Measurements from ENCODE around the gene STX8.

Gene STX8

GRCh38 chr17:9520649-9521048 lies 55.0 kb downstream of the STX8 start:
- no peak overlapping the region for H3K9ac ChIP-seq (ENCODE audit: low read length)
- H3K36me3 ChIP-seq (replicated peaks; ENCODE audit: low read depth, low read length) = no peaks in the 10 kb centered on the region
- no peak overlapping the region for H3K4me2 ChIP-seq (ENCODE audit: low read length)
- H3K27me3 ChIP-seq (ENCODE audit: low read depth, low read length) = no peaks in the 10 kb centered on the region
- H3K4me3 ChIP-seq (ENCODE audit: low read length) = no peak overlapping the region
- H4K20me1 ChIP-seq (ENCODE audit: insufficient read depth, low read length) = no peaks in the 10 kb centered on the region
- no peaks in the 10 kb centered on the region for H3K9me3 ChIP-seq (ENCODE audit: insufficient read depth, low read length)
- H3K4me1 ChIP-seq (ENCODE audit: low read length) = no peaks in the 10 kb centered on the region
- no peaks in the 10 kb centered on the region for H3K79me2 ChIP-seq (ENCODE audit: low read length)
- H2AFZ ChIP-seq (ENCODE audit: low read depth, low read length) = no peak overlapping the region
- no peak overlapping the region for H3K27ac ChIP-seq (ENCODE audit: low read length)
- no peak for TF ChIP-seq CTCF (IDR thresholded peaks at IDR 0.05; ENCODE audit: low read depth, low read length)
- TF ChIP-seq EZH2phosphoT487 (IDR thresholded peaks at IDR 0.05; ENCODE audit: low read depth) = no peak

GRCh38 chr17:9519583-9520272 lies 55.9 kb downstream of the STX8 start:
- Histone ChIP-seq H2AFZ (ENCODE audit: low read depth, low read length) (no peak overlapping the region), H3K36me3 (replicated peaks; ENCODE audit: low read depth, low read length) (no peaks in the 10 kb centered on the region), H4K20me1 (ENCODE audit: insufficient read depth, low read length) (no peaks in the 10 kb centered on the region), H3K79me2 (ENCODE audit: low read length) (no peaks in the 10 kb centered on the region), H3K27ac (ENCODE audit: low read length) (no peak overlapping the region), H3K9ac (ENCODE audit: low read length) (no peak overlapping the region), H3K4me3 (ENCODE audit: low read length) (no peak overlapping the region), H3K27me3 (ENCODE audit: low read depth, low read length) (no peaks in the 10 kb centered on the region), H3K9me3 (ENCODE audit: insufficient read depth, low read length) (no peaks in the 10 kb centered on the region), H3K4me2 (ENCODE audit: low read length) (no peak overlapping the region), H3K4me1 (ENCODE audit: low read length) (no peaks in the 10 kb centered on the region)
- no peak for TF ChIP-seq EZH2phosphoT487 (IDR thresholded peaks at IDR 0.05; ENCODE audit: low read depth)
- no peak for TF ChIP-seq CTCF (IDR thresholded peaks at IDR 0.05; ENCODE audit: low read depth, low read length)

- Histone ChIP-seq H2AFZ (ENCODE audit: low read depth, low read length) (no peak overlapping the region), H3K27me3 (ENCODE audit: low read depth, low read length) (no peaks in the 10 kb centered on the region), H3K36me3 (replicated peaks; ENCODE audit: low read depth, low read length) (no peaks in the 10 kb centered on the region), H3K79me2 (ENCODE audit: low read length) (no peaks in the 10 kb centered on the region), H4K20me1 (ENCODE audit: insufficient read depth, low read length) (no peaks in the 10 kb centered on the region), H3K4me1 (ENCODE audit: low read length) (no peaks in the 10 kb centered on the region), H3K9ac (ENCODE audit: low read length) (no peak overlapping the region), H3K9me3 (ENCODE audit: insufficient read depth, low read length) (no peaks in the 10 kb centered on the region), H3K27ac (ENCODE audit: low read length) (no peak overlapping the region), H3K4me2 (ENCODE audit: low read length) (no peak overlapping the region), H3K4me3 (ENCODE audit: low read length) (no peak overlapping the region)
- no peak for TF ChIP-seq CTCF (IDR thresholded peaks at IDR 0.05; ENCODE audit: low read depth, low read length)
- TF ChIP-seq EZH2phosphoT487 (IDR thresholded peaks at IDR 0.05; ENCODE audit: low read depth) = no peak
These were observed 58.2 kb downstream of the STX8 start for GRCh38 chr17:9517396-9517795.

GRCh38 chr17:9513266-9513665 lies 62.4 kb downstream of the STX8 start:
- Histone ChIP-seq H2AFZ (ENCODE audit: low read depth, low read length) (no peak overlapping the region), H3K9me3 (ENCODE audit: insufficient read depth, low read length) (no peaks in the 10 kb centered on the region), H3K4me3 (ENCODE audit: low read length) (no peak overlapping the region), H3K9ac (ENCODE audit: low read length) (no peak overlapping the region), H3K4me1 (ENCODE audit: low read length) (no peaks in the 10 kb centered on the region), H3K79me2 (ENCODE audit: low read length) (no peaks in the 10 kb centered on the region), H4K20me1 (ENCODE audit: insufficient read depth, low read length) (no peaks in the 10 kb centered on the region), H3K27ac (ENCODE audit: low read length) (no peak overlapping the region), H3K27me3 (ENCODE audit: low read depth, low read length) (no peaks in the 10 kb centered on the region), H3K36me3 (replicated peaks; ENCODE audit: low read depth, low read length) (no peaks in the 10 kb centered on the region), H3K4me2 (ENCODE audit: low read length) (no peak overlapping the region)
- TF ChIP-seq CTCF (IDR thresholded peaks at IDR 0.05; ENCODE audit: low read depth, low read length) (no peak), EZH2phosphoT487 (IDR thresholded peaks at IDR 0.05; ENCODE audit: low read depth) (no peak)
